ENCODE measurements around the gene KCNF1. TPM values are rescaled to one million over a fixed set of nuclear protein-coding genes. Genes with fewer than 3 reads are reported as not detected.
A peak's percentile ranks its signal among the peaks of the same experiment; 100 is the strongest.

The KCNF1 gene
- total and polyA plus RNA-seq, 7 experiments from 2014 or later = not detected

DNA sequence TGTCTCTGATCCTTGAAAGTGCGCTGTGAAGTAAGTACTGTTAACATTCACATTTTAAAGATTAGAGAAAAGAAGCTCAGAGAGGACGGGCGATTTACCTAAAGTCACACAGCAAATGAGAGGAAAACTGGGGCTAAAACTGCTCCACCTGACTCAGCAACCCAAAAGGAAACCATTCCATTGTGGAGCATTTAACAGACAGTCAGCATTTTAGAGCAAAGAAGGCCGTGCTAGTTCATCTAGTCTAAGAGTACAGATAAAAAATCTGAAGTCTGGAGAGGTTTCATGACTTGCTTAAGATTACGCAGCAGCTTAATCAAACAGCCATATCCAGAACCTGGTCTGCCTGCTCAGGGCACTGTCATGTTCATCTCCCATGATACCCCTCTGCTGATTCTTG, 19.9 kb upstream of the KCNF1 start:
- H3K36me3 ChIP-seq (ENCODE audit: control insufficient read depth in 2 of 3, insufficient read depth in 3 of 3, low read length in 3 of 3) = no peaks in the 10 kb centered on the region
- H3K4me3 ChIP-seq (ENCODE audit: low read length) = no peak overlapping the region
- no peaks in the 10 kb centered on the region for H3K27me3 ChIP-seq (ENCODE audit: control insufficient read depth in 2 of 2, insufficient read depth in 2 of 2, low read length in 2 of 2)
- ChIA-PET CTCF (no interaction called here), POLR2A (no interaction called here)
- H3K36me3 Mint-ChIP-seq = peaks cover 0 to 4% (median 0%) of the 10 kb centered on the region in 5 donors
- peaks cover 9 to 21% (median 12%) of the 10 kb centered on the region in 5 donors for H3K27me3 Mint-ChIP-seq
- DNase-seq (no peak), ATAC-seq (no peak)
- peaks cover 0 to 3% (median 0%) of the 10 kb centered on the region in 11 donors for H3K9me3 Mint-ChIP-seq
- H3K4me1 ChIP-seq (ENCODE audit: control insufficient read depth in 2 of 2, insufficient read depth in 2 of 2, low read length in 2 of 2) = no peaks in the 10 kb centered on the region
- no peaks in the 10 kb centered on the region for H3K9me3 ChIP-seq (ENCODE audit: control insufficient read depth in 2 of 3, low read length in 3 of 3)
- no peak overlapping the region for H3K4me3 Mint-ChIP-seq
- H3K27ac ChIP-seq (ENCODE audit: low read depth, low read length) = no peak overlapping the region
- no peak overlapping the region for H3K27ac Mint-ChIP-seq
- intact Hi-C loops (cut with micrococcal nuclease) = no loop called here
- H3K4me1 Mint-ChIP-seq = peaks cover 0 to 7% (median 0%) of the 10 kb centered on the region in 7 donors

DNA sequence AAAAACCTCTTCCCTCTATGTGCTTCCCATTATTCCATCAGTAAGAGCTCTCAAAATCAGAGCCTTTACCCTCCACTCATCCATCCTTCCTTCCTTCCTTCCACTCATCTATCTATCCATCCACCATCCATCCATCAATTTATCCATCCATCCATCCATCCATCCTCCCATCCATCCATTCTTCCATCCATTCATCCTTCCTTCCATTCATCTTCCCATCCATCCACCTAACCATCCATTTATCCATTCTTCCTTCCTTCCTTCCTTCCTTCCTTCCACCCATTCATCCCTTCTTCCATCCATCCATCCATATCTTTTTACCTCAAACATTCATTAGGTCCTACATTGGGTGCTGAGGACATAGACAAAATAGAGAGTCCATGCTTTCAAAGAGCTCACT, 19.4 kb upstream of the KCNF1 start:
- ATAC-seq (no peak), DNase-seq (no peak)
- no peaks in the 10 kb centered on the region for H3K4me1 ChIP-seq (ENCODE audit: control insufficient read depth in 2 of 2, insufficient read depth in 2 of 2, low read length in 2 of 2)
- no peak overlapping the region for H3K4me3 ChIP-seq (ENCODE audit: low read length)
- no peaks in the 10 kb centered on the region for H3K36me3 ChIP-seq (ENCODE audit: control insufficient read depth in 2 of 3, insufficient read depth in 3 of 3, low read length in 3 of 3)
- Mint-ChIP-seq H3K27me3 (peaks cover 9 to 21% (median 15%) of the 10 kb centered on the region in 5 donors), H3K9me3 (peaks cover 0 to 3% (median 0%) of the 10 kb centered on the region in 11 donors), H3K4me1 (peaks cover 0 to 7% (median 0%) of the 10 kb centered on the region in 7 donors), H3K27ac (no peak overlapping the region), H3K4me3 (no peak overlapping the region), H3K36me3 (peaks cover 0 to 4% (median 0%) of the 10 kb centered on the region in 5 donors)
- no peaks in the 10 kb centered on the region for H3K27me3 ChIP-seq (ENCODE audit: control insufficient read depth in 2 of 2, insufficient read depth in 2 of 2, low read length in 2 of 2)
- no peaks in the 10 kb centered on the region for H3K9me3 ChIP-seq (ENCODE audit: control insufficient read depth in 2 of 3, low read length in 3 of 3)
- ChIA-PET POLR2A (no interaction called here), CTCF (no interaction called here)
- H3K27ac ChIP-seq (ENCODE audit: low read depth, low read length) = no peak overlapping the region
- intact Hi-C loops (cut with micrococcal nuclease) = no loop called here

DNA sequence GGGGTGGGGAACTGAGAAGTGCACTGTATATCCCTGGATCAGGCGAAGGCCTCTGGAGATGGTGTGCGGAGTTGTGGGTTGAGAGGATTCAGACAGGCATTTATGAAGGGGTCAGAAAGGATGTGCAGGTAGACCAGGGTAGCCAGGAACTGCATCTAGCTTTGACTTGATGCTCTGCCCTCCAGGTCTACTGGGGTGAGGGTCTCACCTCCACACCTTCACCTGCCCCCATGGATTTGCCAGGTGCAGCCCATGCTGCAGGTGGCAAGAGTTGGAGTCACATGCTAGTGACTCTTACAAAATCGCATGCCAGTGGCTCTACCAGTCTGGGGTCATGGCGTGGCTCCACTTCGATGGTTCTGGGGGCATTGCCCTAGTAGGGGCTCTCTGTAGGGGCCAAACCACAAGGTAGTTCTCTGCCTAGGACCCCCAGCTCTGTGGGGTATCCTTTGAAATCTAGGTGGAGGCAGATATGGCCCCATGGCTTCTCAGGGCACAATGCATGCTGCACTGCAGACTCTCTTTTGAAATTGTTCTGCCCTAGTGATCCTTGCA, 18.9 kb upstream of the KCNF1 start:
- peaks cover 0 to 4% (median 0%) of the 10 kb centered on the region in 5 donors for H3K36me3 Mint-ChIP-seq
- intact Hi-C loops (cut with micrococcal nuclease) = no loop called here
- CTCF ChIA-PET = no interaction called here

DNA sequence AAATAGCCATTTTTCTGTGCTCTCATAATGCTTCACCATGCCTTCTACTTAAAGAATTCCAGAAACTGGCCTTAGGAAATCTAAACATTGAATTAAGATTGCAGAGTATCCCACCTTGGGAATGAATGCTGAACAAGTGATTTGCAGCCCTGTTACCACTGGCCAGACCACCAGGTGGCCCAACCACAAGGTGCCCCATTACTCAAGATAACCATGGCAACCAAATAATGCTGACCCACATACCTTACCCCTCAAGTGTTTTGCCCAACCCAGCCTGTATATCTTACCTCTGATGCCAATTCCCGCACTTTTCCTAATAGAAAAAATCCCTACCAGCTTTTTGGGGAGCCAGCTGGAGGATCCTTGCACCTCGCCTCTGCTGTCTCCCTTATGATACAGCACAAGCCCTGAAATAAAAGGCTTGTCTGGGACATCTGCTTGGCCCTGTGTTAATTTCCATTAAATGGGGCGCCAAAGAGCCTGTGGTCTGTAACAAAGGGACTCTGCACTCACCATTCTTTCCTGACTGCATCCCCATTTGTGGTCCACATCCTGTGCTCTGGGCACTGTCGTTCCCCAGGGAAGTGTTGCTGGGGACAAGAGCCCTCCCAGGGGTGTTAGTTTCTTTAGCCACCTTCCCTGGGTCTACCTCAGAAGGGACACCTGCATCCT, 17.3 kb upstream of the KCNF1 start:
- H3K27ac ChIP-seq (ENCODE audit: low read depth, low read length) = no peak overlapping the region
- DNase-seq = no peak
- no peaks in the 10 kb centered on the region for H3K27me3 ChIP-seq (ENCODE audit: control insufficient read depth in 2 of 2, insufficient read depth in 2 of 2, low read length in 2 of 2)
- no peak overlapping the region for H3K4me3 ChIP-seq (ENCODE audit: low read length)
- intact Hi-C loops (cut with micrococcal nuclease) = no loop called here
- Mint-ChIP-seq H3K27me3 (peaks cover 9 to 20% (median 19%) of the 10 kb centered on the region in 5 donors), H3K4me1 (no peaks in the 10 kb centered on the region), H3K4me3 (no peak overlapping the region), H3K27ac (peak overlapping the region in 1 of 9 donors; percentile 1), H3K9me3 (peaks cover 0 to 2% (median 0%) of the 10 kb centered on the region in 11 donors), H3K36me3 (no peaks in the 10 kb centered on the region)
- CTCF ChIA-PET = no interaction called here
- POLR2A ChIA-PET = no interaction called here
- no peaks in the 10 kb centered on the region for H3K9me3 ChIP-seq (ENCODE audit: control insufficient read depth in 2 of 3, low read length in 3 of 3)
- no peaks in the 10 kb centered on the region for H3K4me1 ChIP-seq (ENCODE audit: control insufficient read depth in 2 of 2, insufficient read depth in 2 of 2, low read length in 2 of 2)
- H3K36me3 ChIP-seq (ENCODE audit: control insufficient read depth in 2 of 3, insufficient read depth in 3 of 3, low read length in 3 of 3) = no peaks in the 10 kb centered on the region
- no peak for ATAC-seq

More for the DNA sequence above, 18.9 kb upstream of the KCNF1 start:
- Mint-ChIP-seq H3K27me3 (peaks cover 9 to 21% (median 15%) of the 10 kb centered on the region in 5 donors), H3K4me1 (peaks cover 0 to 4% (median 0%) of the 10 kb centered on the region in 7 donors), H3K4me3 (no peak overlapping the region), H3K9me3 (peaks cover 0 to 3% (median 0%) of the 10 kb centered on the region in 11 donors), H3K27ac (no peak overlapping the region)
- POLR2A ChIA-PET = no interaction called here
- ATAC-seq = no peak
- no peaks in the 10 kb centered on the region for H3K4me1 ChIP-seq (ENCODE audit: control insufficient read depth in 2 of 2, insufficient read depth in 2 of 2, low read length in 2 of 2)
- no peaks in the 10 kb centered on the region for H3K9me3 ChIP-seq (ENCODE audit: control insufficient read depth in 2 of 3, low read length in 3 of 3)
- H3K4me3 ChIP-seq (ENCODE audit: low read length) = no peak overlapping the region
- H3K36me3 ChIP-seq (ENCODE audit: control insufficient read depth in 2 of 3, insufficient read depth in 3 of 3, low read length in 3 of 3) = no peaks in the 10 kb centered on the region
- H3K27ac ChIP-seq (ENCODE audit: low read depth, low read length) = no peak overlapping the region
- H3K27me3 ChIP-seq (ENCODE audit: control insufficient read depth in 2 of 2, insufficient read depth in 2 of 2, low read length in 2 of 2) = no peaks in the 10 kb centered on the region
- no peak for DNase-seq

DNA sequence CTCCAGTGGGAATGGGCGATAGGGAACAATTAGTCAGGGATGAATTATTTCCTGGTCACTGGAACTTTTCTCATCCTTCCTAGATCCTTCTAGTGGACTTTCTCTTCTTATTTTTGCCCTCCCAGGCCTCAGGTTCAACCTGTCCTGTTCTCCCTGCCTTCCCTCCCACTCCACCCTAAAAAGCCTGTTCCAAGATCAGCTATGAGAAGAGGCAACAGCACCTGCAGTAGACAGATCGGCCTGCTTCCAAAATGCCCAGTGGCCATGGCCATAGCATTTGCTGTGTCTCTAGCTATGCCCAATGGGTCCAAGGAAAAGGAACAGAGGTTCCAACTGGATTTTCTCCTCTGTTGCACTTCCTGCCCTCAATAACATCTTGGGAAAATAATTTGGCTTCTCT, 16.5 kb upstream of the KCNF1 start:
- Mint-ChIP-seq H3K4me1 (no peaks in the 10 kb centered on the region), H3K27me3 (peaks cover 9 to 20% (median 20%) of the 10 kb centered on the region in 5 donors), H3K27ac (no peak overlapping the region), H3K9me3 (peaks cover 0 to 2% (median 0%) of the 10 kb centered on the region in 11 donors), H3K36me3 (no peaks in the 10 kb centered on the region), H3K4me3 (no peak overlapping the region)
- Histone ChIP-seq H3K9me3 (ENCODE audit: control insufficient read depth in 2 of 3, low read length in 3 of 3) (no peaks in the 10 kb centered on the region), H3K27me3 (ENCODE audit: control insufficient read depth in 2 of 2, insufficient read depth in 2 of 2, low read length in 2 of 2) (no peaks in the 10 kb centered on the region), H3K4me3 (ENCODE audit: low read length) (no peak overlapping the region), H3K27ac (ENCODE audit: low read depth, low read length) (no peak overlapping the region), H3K4me1 (ENCODE audit: control insufficient read depth in 2 of 2, insufficient read depth in 2 of 2, low read length in 2 of 2) (no peaks in the 10 kb centered on the region), H3K36me3 (ENCODE audit: control insufficient read depth in 2 of 3, insufficient read depth in 3 of 3, low read length in 3 of 3) (no peaks in the 10 kb centered on the region)
- POLR2A ChIA-PET = no interaction called here
- ATAC-seq = no peak
- no peak for DNase-seq
- intact Hi-C loops (cut with micrococcal nuclease) = no loop called here
- CTCF ChIA-PET = no interaction called here

DNA sequence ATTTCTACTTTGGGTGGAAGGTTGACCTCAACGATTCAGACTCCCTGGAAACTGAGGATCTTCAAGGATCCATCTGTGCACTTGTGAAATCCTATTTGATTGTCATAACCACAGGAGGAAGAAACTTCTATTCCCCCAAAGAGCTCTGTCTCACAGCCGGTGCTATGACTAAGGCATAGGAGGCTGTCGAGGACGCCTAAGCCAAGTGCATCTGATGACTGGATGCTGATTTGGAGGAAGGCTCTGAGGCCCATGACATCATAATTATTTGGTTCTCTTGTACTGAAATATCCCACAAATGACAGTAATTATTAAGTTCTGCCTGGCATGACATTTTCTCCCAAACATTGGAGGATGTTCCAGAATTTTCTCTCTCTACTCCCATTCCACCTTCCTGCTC, 13.8 kb upstream of the KCNF1 start:
- DNase-seq (no peak), ATAC-seq (no peak)
- no peaks in the 10 kb centered on the region for H3K36me3 Mint-ChIP-seq
- no peak overlapping the region for H3K27ac ChIP-seq (ENCODE audit: low read depth, low read length)
- H3K27me3 ChIP-seq (ENCODE audit: control insufficient read depth in 2 of 2, insufficient read depth in 2 of 2, low read length in 2 of 2) = no peaks in the 10 kb centered on the region
- H3K9me3 ChIP-seq (ENCODE audit: control insufficient read depth in 2 of 3, low read length in 3 of 3) = no peaks in the 10 kb centered on the region
- H3K4me3 Mint-ChIP-seq = no peak overlapping the region
- peaks cover 0 to 2% (median 0%) of the 10 kb centered on the region in 11 donors for H3K9me3 Mint-ChIP-seq
- intact Hi-C loops (cut with micrococcal nuclease) = no loop called here
- H3K4me1 Mint-ChIP-seq = no peaks in the 10 kb centered on the region
- H3K27ac Mint-ChIP-seq = no peak overlapping the region
- no peaks in the 10 kb centered on the region for H3K4me1 ChIP-seq (ENCODE audit: control insufficient read depth in 2 of 2, insufficient read depth in 2 of 2, low read length in 2 of 2)
- ChIA-PET CTCF (no interaction called here), POLR2A (no interaction called here)
- peaks cover 5 to 20% (median 11%) of the 10 kb centered on the region in 5 donors for H3K27me3 Mint-ChIP-seq
- H3K4me3 ChIP-seq (ENCODE audit: low read length) = no peak overlapping the region
- H3K36me3 ChIP-seq (ENCODE audit: control insufficient read depth in 2 of 3, insufficient read depth in 3 of 3, low read length in 3 of 3) = no peaks in the 10 kb centered on the region

Data from naive thymus-derived CD4-positive, alpha-beta T cell (primary cell).